Motor neuron (in vitro differentiated cells): ENCODE data around the gene SNPH. TPM values are rescaled to one million over a fixed set of nuclear protein-coding genes. Genes with fewer than 3 reads are reported as not detected.
"Not testable (repeated sequence)": the region's sequence is repeated elsewhere in the genome, so short reads cannot be mapped to it uniquely, and the experiment has no call there.

Experiments used
- ATAC-seq, 8 experiments: fragments of 200-7000 bp; cut with Tn5 transposase; replicated peaks in 6 of 8; 2 replicates each; pipeline ENCODE4 v1.8.0; 2021; ENCODE audit warnings: mild to moderate bottlenecking in 8 of 8, moderate library complexity in 8 of 8
- H3K27ac ChIP-seq, 2 donors: fragments of 250-450 bp; sonication (Bioruptor Pico); 2 replicates each; pipeline ENCODE4 v1.9.0; 2021; ENCODE audit warnings: antibody characterized with exemption in 2 of 2, mild to moderate bottlenecking in 2 of 2, moderate library complexity in 1 of 2
- H3K4me1 ChIP-seq, 2 donors: fragments of 250-450 bp; sonication (Bioruptor Pico); replicated peaks in 1 of 2; 2 replicates each; pipeline ENCODE4 v1.6.1; 2021; ENCODE audit warnings: antibody characterized with exemption in 2 of 2, mild to moderate bottlenecking in 2 of 2, moderate library complexity in 1 of 2
- H3K4me3 ChIP-seq, 5 donors: fragments of 250-450 bp; sonication (Bioruptor Pico); 2 replicates each; pipeline ENCODE4 v1.9.0; 2021; ENCODE audit warnings: antibody characterized with exemption in 5 of 5, mild to moderate bottlenecking in 5 of 5, moderate library complexity in 4 of 5
- WGBS, 10 experiments: fragments of 450-650 bp; shearing (Covaris generic); methylation state at CpG; one replicate each; pipeline ENCODE4 v1.0.0; 2022; 5-methylcytosine and 5-hydroxymethylcytosine counted together
- in situ Hi-C, 9 experiments: fragments of 400-800 bp; cut with MboI; loops; one replicate each; pipeline ENCODE4 v1.15.0; 2021; ENCODE audit warnings: low sequenced_read_pairs in 9 of 9, low pct_unique_long_range_greater_than_20kb in 2 of 9; ENCODE audit not compliant: unreplicated experiment in 9 of 9
- total RNA-seq, 8 experiments: library from RNA; unstranded; fragments of 300-600 nt; gene quantifications; 2 replicates each; pipeline versions ENCODE4 v1.2.3 to v1.2.4, GENCODE V29; 2022

SNPH gene
- total RNA-seq, result 10 to 100 TPM in 1 of 8 experiments, 1 to 10 TPM in 7; 4.0 to 14.6 (median 7.0) TPM

- peak within 1 kb of the TSS; percentile 51 to 75 for H3K27ac ChIP-seq
- in situ Hi-C loops, result no loop called here
- peak within 1 kb of the TSS; percentile 51 to 86 (median 65) for H3K4me3 ChIP-seq
- WGBS, 10 experiments, result 0% methylated on average over 1 of the region's 61 CpGs; no CpG with 5 or more reads in 8 of the 10 experiments
- H3K4me1 ChIP-seq, result peaks cover 4 to 7% of the 10 kb centered on the region in 2 donors
- ATAC-seq, result peak; percentile 85 to 94 (median 87)
Measured at GRCh38 chr20:1266167-1266973, at the start of gene SNPH. Gene SNPH (plus strand): TSS chr20:1266294. CDS start chr20:1296240, 29,946 bp downstream.

GRCh38 chr20:1216527-1217427 lies 49.3 kb upstream of the SNPH start:
- not testable (repeated sequence) for H3K27ac ChIP-seq, H3K4me3 ChIP-seq, ATAC-seq, H3K4me1 ChIP-seq
- in situ Hi-C loops, result loop anchor here in 3 of 9 experiments (25.0 kb wide), 1 partner anchor 404 kb away; no protein-coding TSS in a partner anchor
- 0 to 100% (median 49%) methylated on average over 1 to 10 of the region's 19 CpGs; no CpG with 5 or more reads in 3 of the 10 experiments for WGBS, 10 experiments

GRCh38 chr20:1222750-1223149 lies 43.3 kb upstream of the SNPH start:
- WGBS, 10 experiments, result 100% methylated on average over 1 of the region's 4 CpGs; no CpG with 5 or more reads in 9 of the 10 experiments
- not testable (repeated sequence) for H3K27ac ChIP-seq, H3K4me3 ChIP-seq, H3K4me1 ChIP-seq, ATAC-seq
- in situ Hi-C loops, result loop anchor here in 3 of 9 experiments (25.0 kb wide), 1 partner anchor 410 kb away; no protein-coding TSS in a partner anchor

- 50 to 95% (median 70%) methylated on average over 1 to 11 of the region's 20 CpGs; no CpG with 5 or more reads in 1 of the 10 experiments for WGBS, 10 experiments
- ATAC-seq, result no peak
- Histone ChIP-seq H3K4me3 (peak overlapping the region in 1 of 5 donors; percentile 48), H3K27ac (no peak overlapping the region), H3K4me1 (no peaks in the 10 kb centered on the region)
- in situ Hi-C loops, result loop anchor here in 3 of 9 experiments (25.0 kb wide), 1 partner anchor 412 kb away; no protein-coding TSS in a partner anchor
Measured at GRCh38 chr20:1224205-1224890, 41.7 kb upstream of the SNPH start.

- in situ Hi-C loops, result no loop called here
- no peak overlapping the region for H3K27ac ChIP-seq
- no peaks in the 10 kb centered on the region for H3K4me1 ChIP-seq
- peak; percentile 76 to 90 (median 87) for ATAC-seq
- 0% methylated on average over 3 to 8 of the region's 30 CpGs; no CpG with 5 or more reads in 8 of the 10 experiments for WGBS, 10 experiments
- H3K4me3 ChIP-seq, result peak overlapping the region; percentile 39 to 53 (median 48)
Measured at GRCh38 chr20:1225263-1225782, 40.8 kb upstream of the SNPH start.

GRCh38 chr20:1225783-1226654 lies 40.1 kb upstream of the SNPH start, which contains the start of gene RAD21L1:
Gene RAD21L1 (plus strand): TSS chr20:1226044. CDS start chr20:1228454, 2,410 bp downstream.
- in situ Hi-C loops, result no loop called here

GRCh38 chr20:1229541-1229940 lies 36.6 kb upstream of the SNPH start:
- H3K4me1 ChIP-seq, result no peaks in the 10 kb centered on the region
- in situ Hi-C loops, result no loop called here
- no peak for ATAC-seq
- H3K4me3 ChIP-seq, result no peak overlapping the region
- WGBS, 10 experiments, result 33 to 82% (median 71%) methylated on average over 1 to 3 of the region's 3 CpGs
- H3K27ac ChIP-seq, result no peak overlapping the region

More at GRCh38 chr20:1225783-1226654, 40.1 kb upstream of the SNPH start, which contains the start of gene RAD21L1:
- ATAC-seq, result peak; percentile 66 to 80 (median 78)
- Histone ChIP-seq H3K27ac (no peak within 1 kb of the TSS), H3K4me3 (peak within 1 kb of the TSS; percentile 47 to 53 (median 48)), H3K4me1 (no peaks in the 10 kb centered on the region)
- 0 to 7% methylated on average over 1 to 3 of the region's 88 CpGs; no CpG with 5 or more reads in 8 of the 10 experiments for WGBS, 10 experiments

- in situ Hi-C loops, result no loop called here
- ATAC-seq, result no peak
- Histone ChIP-seq H3K4me1 (no peaks in the 10 kb centered on the region), H3K27ac (no peak overlapping the region), H3K4me3 (no peak overlapping the region)
- WGBS, 10 experiments, result 43 to 95% (median 73%) methylated on average over 1 to 3 of the region's 3 CpGs
Measured at GRCh38 chr20:1232286-1233111, 33.6 kb upstream of the SNPH start.

GRCh38 chr20:1240549-1240948 lies 25.5 kb upstream of the SNPH start:
- in situ Hi-C loops, result no loop called here
- no peak overlapping the region for H3K4me3 ChIP-seq
- H3K27ac ChIP-seq, result no peak overlapping the region
- WGBS, 10 experiments, result 42 to 100% (median 71%) methylated on average over 1 to 4 of the region's 5 CpGs; no CpG with 5 or more reads in 1 of the 10 experiments
- H3K4me1 ChIP-seq, result peaks cover 3 to 6% of the 10 kb centered on the region in 2 donors
- ATAC-seq, result peak in 2 of 8 experiments; percentile 35 to 36

GRCh38 chr20:1241456-1241855 lies 24.6 kb upstream of the SNPH start:
- in situ Hi-C loops, result no loop called here
- peaks cover 3 to 6% of the 10 kb centered on the region in 2 donors for H3K4me1 ChIP-seq
- H3K27ac ChIP-seq, result no peak overlapping the region
- ATAC-seq, result no peak
- no peak overlapping the region for H3K4me3 ChIP-seq

- Histone ChIP-seq H3K4me1 (peaks cover 3 to 6% of the 10 kb centered on the region in 2 donors), H3K4me3 (no peak overlapping the region), H3K27ac (no peak overlapping the region)
- WGBS, 10 experiments, result 69 to 80% (median 72%) methylated on average over 1 to 3 of the region's 3 CpGs; no CpG with 5 or more reads in 5 of the 10 experiments
- in situ Hi-C loops, result no loop called here
- ATAC-seq, result no peak
Measured at GRCh38 chr20:1242099-1242498, 24.0 kb upstream of the SNPH start.
